B cell (primary cell): ENCODE measurements around the gene PSMB8. TPM values are rescaled to one million over a fixed set of nuclear protein-coding genes. Genes with fewer than 3 reads are reported as not detected.

Experiments
- ATAC-seq: fragments of 200-7000 bp; cut with Tn5 transposase; one replicate; pipeline ENCODE4 v1.10.0; 2021; ENCODE audit warnings: low read depth, mild to moderate bottlenecking, moderate number of reproducible peaks, moderate library complexity
- CTCF ChIA-PET: fragments of 350-600 bp; sonication (Branson Sonifier 250); formaldehyde crosslinking; loops from one replicate; lab custom pipeline; 2021; ENCODE audit warnings: antibody characterized with exemption, inconsistent platforms; lab: Charles Lee
- POLR2A ChIA-PET: fragments of 350-600 bp; sonication (Branson Sonifier 250); formaldehyde crosslinking; loops from one replicate; lab custom pipeline; 2021; ENCODE audit warnings: antibody characterized with exemption; lab: Charles Lee
- DNase-seq: peaks from one replicate; pipeline ENCODE4 v3.0.0; 2013
- H2AFZ ChIP-seq: 2 replicates; pipeline ENCODE4 v1.6.1; 2012; ENCODE audit warnings: mild to moderate bottlenecking, low read depth, low read length; ENCODE audit not compliant: insufficient read depth, poor library complexity, severe bottlenecking
- H3K27ac ChIP-seq, 2 donors: 1 replicate in 1 of 2; 2 replicates in 1 of 2; pipeline ENCODE4 v1.5.1; 2012 to 2013; ENCODE audit warnings: low read length in 2 of 2, mild to moderate bottlenecking in 2 of 2, moderate library complexity in 1 of 2
- H3K27me3 ChIP-seq, 4 experiments: fragments of 200-600 bp in 1 of 4; sonication (generic) in 1 of 4; replicated peaks in 1 of 4; 1 replicate in 2 of 4; 2 replicates in 2 of 4; pipeline versions ENCODE4 v1.6.1 to v1.7.0; 2013 to 2016; ENCODE audit warnings: low read length in 3 of 4, mild to moderate bottlenecking in 2 of 4, mixed read lengths in 1 of 4, moderate library complexity in 1 of 4; ENCODE audit not compliant: insufficient read depth in 4 of 4, control insufficient read depth in 3 of 4; ENCODE audit errors: control extremely low read depth in 1 of 4
- H3K36me3 ChIP-seq, 2 experiments: replicated peaks in 1 of 2; 1 replicate in 1 of 2; 2 replicates in 1 of 2; pipeline versions ENCODE4 v1.6.1 to v1.7.1; 2013; ENCODE audit warnings: low read length in 1 of 2; ENCODE audit not compliant: insufficient read depth in 2 of 2, control insufficient read depth in 1 of 2; ENCODE audit errors: control extremely low read depth in 1 of 2, extremely low read depth in 1 of 2
- H3K4me1 ChIP-seq, 2 donors: fragments of 200-600 bp in 1 of 2; sonication (generic) in 1 of 2; 1 replicate in 1 of 2; 2 replicates in 1 of 2; pipeline versions ENCODE4 v1.5.1 to v1.6.1; 2013 to 2017; ENCODE audit warnings: low read length in 2 of 2; ENCODE audit not compliant: control insufficient read depth in 2 of 2, insufficient read depth in 2 of 2
- H3K4me2 ChIP-seq: replicated peaks from 2 replicates; pipeline ENCODE3; 2012; ENCODE audit warnings: mild to moderate bottlenecking, low read depth, low read length; ENCODE audit not compliant: poor library complexity, severe bottlenecking
- H3K4me3 ChIP-seq, 5 experiments: fragments of 200-600 bp in 1 of 5; sonication (generic) in 1 of 5; 1 replicate in 3 of 5; 2 replicates in 2 of 5; pipeline versions ENCODE4 v1.5.1 to v1.7.0; 2011 to 2016; ENCODE audit warnings: low read length in 4 of 5, mild to moderate bottlenecking in 4 of 5, low read depth in 2 of 5, control low read depth in 1 of 5, moderate library complexity in 1 of 5; ENCODE audit not compliant: insufficient read depth in 1 of 5; ENCODE audit errors: control extremely low read depth in 1 of 5, extremely low read depth in 1 of 5
- H3K79me2 ChIP-seq: fragments of 200-600 bp; sonication (generic); one replicate; pipeline ENCODE4 v1.6.0; 2016; ENCODE audit warnings: low read length; ENCODE audit not compliant: control insufficient read depth, insufficient read depth
- H3K9ac ChIP-seq: fragments of 200-600 bp; sonication (generic); 2 replicates; pipeline ENCODE4 v1.6.1; 2017; ENCODE audit warnings: mild to moderate bottlenecking, low read length, moderate library complexity
- H3K9me3 ChIP-seq, 3 donors: one replicate each; pipeline versions ENCODE4 v1.6.1 to v1.7.1; 2013; ENCODE audit warnings: low read length in 2 of 3; ENCODE audit not compliant: control insufficient read depth in 2 of 3, insufficient read depth in 1 of 3; ENCODE audit errors: control extremely low read depth in 1 of 3
- H4K20me1 ChIP-seq: 2 replicates; pipeline ENCODE4 v1.6.0; 2012; ENCODE audit warnings: mild to moderate bottlenecking, low read length; ENCODE audit not compliant: insufficient read depth, control insufficient read depth, poor library complexity, severe bottlenecking
- H3K27ac Mint-ChIP-seq: one replicate; pipeline ENCODE4 v1.8.0; 2021; ENCODE audit warnings: mixed read lengths
- H3K27me3 Mint-ChIP-seq: one replicate; pipeline ENCODE4 v1.8.0; 2021; ENCODE audit warnings: mixed read lengths
- H3K4me1 Mint-ChIP-seq: one replicate; pipeline ENCODE4 v1.8.0; 2021; ENCODE audit warnings: mixed read lengths
- H3K4me3 Mint-ChIP-seq: one replicate; pipeline ENCODE4 v1.8.0; 2021; ENCODE audit warnings: mixed read lengths
- H3K9me3 Mint-ChIP-seq: one replicate; pipeline ENCODE4 v1.8.0; 2022; ENCODE audit warnings: mixed read lengths; ENCODE audit not compliant: insufficient read depth
- CTCF ChIP-seq: fragments of 200-600 bp; IDR thresholded peaks from one replicate; pipeline ENCODE4 v1.8.0; 2022; ENCODE audit warnings: antibody characterized with exemption, mild to moderate bottlenecking
- EZH2 ChIP-seq: IDR thresholded peaks from 2 replicates; pipeline ENCODE4 v1.6.1; 2012; ENCODE audit warnings: borderline replicate concordance, low read depth, mild to moderate bottlenecking, moderate library complexity, low read length; ENCODE audit not compliant: insufficient read depth, poor library complexity, severe bottlenecking
- WGBS: methylation state at CpG from one replicate; pipeline ENCODE4 v1.1.5; 2013; ENCODE audit warnings: missing lambda C conversion rate; ENCODE audit not compliant: insufficient coverage; 5-methylcytosine and 5-hydroxymethylcytosine counted together
- intact Hi-C: fragments of 100-400 bp; cut with micrococcal nuclease; formaldehyde crosslinking; loops from one replicate; pipeline ENCODE4 v1.10.0; 2022
- polyA plus RNA-seq: library from polyadenylated mRNA; depleted of rRNA; stranded (reverse); fragments of >200 nt; gene quantifications from 2 replicates; pipeline ENCODE4 v1.2.3, GENCODE V29; 2012
- total RNA-seq, 2 donors: library from RNA; stranded (reverse); fragments of 120-200 nt in 1 of 2; gene quantifications; 1 replicate in 1 of 2; 2 replicates in 1 of 2; pipeline versions ENCODE4 v1.2.3 to v1.2.4, GENCODE V29; 2013 to 2022

Gene PSMB8
- total and polyA plus RNA-seq, 2 donors (not counting 1 experiment from before 2014, with no cell fraction given) = 129 to 256 TPM

- DNase-seq = peak; percentile 87
- peak; percentile 65 for ATAC-seq
- no peak overlapping the region for H3K27ac Mint-ChIP-seq
Observed at GRCh38 chr6:32885698-32886286, 41.9 kb upstream of the PSMB8 start.

More at GRCh38 chr6:32885698-32886286, 41.9 kb upstream of the PSMB8 start:
- Mint-ChIP-seq H3K9me3 (no peaks in the 10 kb centered on the region), H3K4me1 (peaks cover 23% of the 10 kb centered on the region), H3K4me3 (no peak overlapping the region), H3K27me3 (no peaks in the 10 kb centered on the region)
- TF ChIP-seq EZH2 = no peak
- TF ChIP-seq CTCF = peak; percentile 78
- no peaks in the 10 kb centered on the region for H4K20me1 ChIP-seq
- no peaks in the 10 kb centered on the region for H3K27me3 ChIP-seq
- no peak overlapping the region for H2AFZ ChIP-seq
- intact Hi-C loops = loop anchor here (1.0 to 2.0 kb wide), 5 partner anchors 9 to 99 kb away; partner anchors contain the start of gene HLA-DMA
- no peak overlapping the region for H3K4me3 ChIP-seq
- H3K4me1 ChIP-seq = peaks cover 14 to 15% of the 10 kb centered on the region in 2 donors
- CTCF ChIA-PET = interaction anchor here (0.6 to 14.6 kb wide), 33 partner anchors 9 to 472 kb away, joined by 3 to 305 read pairs (median 6); partner anchors contain the start of genes BRD2, HLA-DMA and HLA-DMB
- H3K9ac ChIP-seq = no peak overlapping the region
- no CpG with 5 or more reads among the region's 4 CpGs for WGBS
- H3K36me3 ChIP-seq = no peaks in the 10 kb centered on the region
- POLR2A ChIA-PET = interaction anchor here (0.7 to 2.8 kb wide), 4 partner anchors 54 to 86 kb away, joined by 5 to 14 read pairs (median 6); partner anchors contain the start of genes BRD2 and HLA-DMA
- peaks cover 7% of the 10 kb centered on the region for H3K79me2 ChIP-seq
- H3K27ac ChIP-seq = no peak overlapping the region
- peak overlapping the region; percentile 24 for H3K4me2 ChIP-seq
- no peaks in the 10 kb centered on the region for H3K9me3 ChIP-seq
